ENCODE results near the gene NUP62CL.
A peak's percentile ranks its signal among the peaks of the same experiment; 100 is the strongest.

Gene NUP62CL

GRCh38 chrX:107146670-107147069 is 59.6 kb downstream of the NUP62CL start:
- DNase-seq = peak; percentile 0

GRCh38 chrX:107135965-107136307 is 70.3 kb downstream of the NUP62CL start:
- no peak for DNase-seq

GRCh38 chrX:107135049-107135964 is 70.9 kb downstream of the NUP62CL start:
- DNase-seq = peak; percentile 43

GRCh38 chrX:107123750-107124149 is 82.5 kb downstream of the NUP62CL start:
- no peak for DNase-seq

- DNase-seq = no peak
Measured at GRCh38 chrX:107119283-107119682, 87.0 kb downstream of the NUP62CL start.

GRCh38 chrX:107118322-107119147 is 87.7 kb downstream of the NUP62CL start, which contains the start of gene RBM41:
Gene RBM41 (minus strand): TSS chrX:107118822. CDS start chrX:107118773, 49 bp downstream.
- peak; percentile 68 for DNase-seq

GRCh38 chrX:107117993-107118321 is 88.3 kb downstream of the NUP62CL start:
- peak; percentile 1 for DNase-seq

- DNase-seq = no peak
Measured at GRCh38 chrX:107107459-107107858, 98.8 kb downstream of the NUP62CL start.

GRCh38 chrX:107102980-107103379 is 103.3 kb downstream of the NUP62CL start:
- DNase-seq = peak; percentile 0

- DNase-seq = no peak
Measured at GRCh38 chrX:107076158-107076557, 130.1 kb downstream of the NUP62CL start.
